Retinal pigment epithelial cell (primary cell): ENCODE measurements around the gene ZNF776.
A peak's percentile ranks its signal among the peaks of the same experiment; 100 is the strongest.

Experiments
- DNase-seq: peaks from one replicate; pipeline ENCODE4 v3.0.0-alpha.2; 2010; ENCODE audit warnings: low read depth
- H3K4me3 ChIP-seq: 2 replicates; pipeline ENCODE4 v1.5.1; 2011; ENCODE audit warnings: mild to moderate bottlenecking, low read length, control low read depth, moderate library complexity
- CTCF ChIP-seq: conservative IDR thresholded peaks from 2 replicates; pipeline ENCODE4 v1.5.1; 2011; ENCODE audit warnings: low read depth, low read length, control low read depth, inconsistent platforms

ZNF776 gene

GRCh38 chr19:57800696-57801095, 54.1 kb downstream of the ZNF776 start:
- no peak for TF ChIP-seq CTCF
- DNase-seq: no peak
- H3K4me3 ChIP-seq: no peak overlapping the region

GRCh38 chr19:57802269-57802668, 55.7 kb downstream of the ZNF776 start:
- no peak for DNase-seq
- H3K4me3 ChIP-seq: no peak overlapping the region
- no peak for TF ChIP-seq CTCF

GRCh38 chr19:57803265-57803593, 56.6 kb downstream of the ZNF776 start:
- no peak for DNase-seq
- TF ChIP-seq CTCF: no peak
- peak overlapping the region; percentile 64 for H3K4me3 ChIP-seq

GRCh38 chr19:57803594-57804325, 57.1 kb downstream of the ZNF776 start:
- H3K4me3 ChIP-seq: peak overlapping the region; percentile 64
- DNase-seq: peak; percentile 59
- TF ChIP-seq CTCF: peak; percentile 3

- TF ChIP-seq CTCF: no peak
- DNase-seq: no peak
- H3K4me3 ChIP-seq: no peak overlapping the region
These were observed 60.9 kb downstream of the ZNF776 start for GRCh38 chr19:57807541-57807940.
